GM19455 (cell line): ENCODE data around the gene HVCN1.
A peak's percentile ranks its signal among the peaks of the same experiment; 100 is the strongest.

Source experiments
- ATAC-seq: cut with Tn5 transposase; IDR thresholded peaks from one replicate; pipeline ENCODE4 v1.9.1; 2021; ENCODE audit not compliant: unreplicated experiment

The HVCN1 gene

GRCh38 chr12:110699591-110700445, 10.9 kb upstream of the HVCN1 start:
- no peak for ATAC-seq

GRCh38 chr12:110698171-110698902, 9.4 kb upstream of the HVCN1 start:
- peak; percentile 83 for ATAC-seq

- no peak for ATAC-seq
Measured at GRCh38 chr12:110697236-110697635, 8.3 kb upstream of the HVCN1 start.

GRCh38 chr12:110696283-110696682, 7.4 kb upstream of the HVCN1 start:
- ATAC-seq = no peak

GRCh38 chr12:110694330-110694901, 5.5 kb upstream of the HVCN1 start:
- no peak for ATAC-seq

GRCh38 chr12:110693731-110694130, 4.8 kb upstream of the HVCN1 start:
- no peak for ATAC-seq

- no peak for ATAC-seq
Measured at GRCh38 chr12:110690127-110690430, 1.2 kb upstream of the HVCN1 start.

GRCh38 chr12:110689281-110690126, 589 bp upstream of the HVCN1 start:
- peak; percentile 56 for ATAC-seq

- no peak for ATAC-seq
Measured at GRCh38 chr12:110687396-110688169, 1.3 kb downstream of the HVCN1 start.

GRCh38 chr12:110686294-110686903, 2.5 kb downstream of the HVCN1 start:
- no peak for ATAC-seq

- ATAC-seq = no peak
Measured at GRCh38 chr12:110684312-110684836, 4.5 kb downstream of the HVCN1 start.

GRCh38 chr12:110683888-110684287, 5.0 kb downstream of the HVCN1 start:
- ATAC-seq = no peak

- no peak for ATAC-seq
Measured at GRCh38 chr12:110680032-110680431, 8.9 kb downstream of the HVCN1 start.

- ATAC-seq = no peak
Measured at GRCh38 chr12:110679201-110679600, 9.7 kb downstream of the HVCN1 start.

- ATAC-seq = no peak
Measured at GRCh38 chr12:110677982-110678381, 10.9 kb downstream of the HVCN1 start.

GRCh38 chr12:110677206-110677911, 11.6 kb downstream of the HVCN1 start:
- peak; percentile 71 for ATAC-seq

GRCh38 chr12:110676171-110676570, 12.7 kb downstream of the HVCN1 start:
- ATAC-seq = no peak

- ATAC-seq = peak; percentile 57
Measured at GRCh38 chr12:110670161-110670701, 18.7 kb downstream of the HVCN1 start.

- ATAC-seq = peak; percentile 26
Measured at GRCh38 chr12:110669193-110669502, 19.8 kb downstream of the HVCN1 start.
